ENCODE results near the gene NANOS3.
A peak's percentile ranks its signal among the peaks of the same experiment; 100 is the strongest.

The NANOS3 gene

DNA sequence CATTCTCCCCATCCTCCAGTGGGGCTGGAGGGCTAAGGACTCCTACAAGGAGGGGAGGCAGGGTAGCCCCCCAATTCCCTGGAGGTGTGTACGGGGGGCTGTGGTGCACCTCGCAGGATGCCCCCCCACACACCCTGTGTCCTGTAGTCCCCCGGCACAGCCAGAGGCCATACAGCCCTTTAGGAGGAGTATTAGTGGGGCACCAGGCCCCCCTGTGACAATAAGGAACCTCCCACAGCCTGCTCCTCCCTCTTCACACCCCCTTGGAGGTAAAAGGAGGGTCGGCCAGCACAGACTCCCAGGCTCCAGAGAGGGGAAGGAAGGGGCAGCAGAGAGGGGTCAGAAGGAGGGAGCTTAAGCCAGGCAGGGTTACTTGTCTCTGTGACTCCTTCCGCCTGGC, at the start of gene NANOS3:
NANOS3 (plus strand) TSS at position 301 of the 400 bp plus-strand sequence. CDS start 115 bp downstream, outside the sequence.
- ATAC-seq (no peak), DNase-seq (no peak)
- Mint-ChIP-seq H3K9me3 (no peaks in the 10 kb centered on the region), H3K27ac (peak within 1 kb of the TSS in 1 of 2 donors; percentile 27), H3K27me3 (peaks cover 17% of the 10 kb centered on the region), H3K4me3 (no peak within 1 kb of the TSS), H3K4me1 (peaks cover 41% of the 10 kb centered on the region)

GRCh38 chr19:13827656-13828055, 49.3 kb upstream of the NANOS3 start:
- no peak for ATAC-seq
- Mint-ChIP-seq H3K4me3 (no peak overlapping the region), H3K27ac (no peak overlapping the region), H3K4me1 (peaks cover 14% of the 10 kb centered on the region), H3K27me3 (no peaks in the 10 kb centered on the region), H3K9me3 (no peaks in the 10 kb centered on the region)
- no peak for DNase-seq

GRCh38 chr19:13830114-13830740, 46.7 kb upstream of the NANOS3 start:
- no peak overlapping the region for H3K4me3 Mint-ChIP-seq
- H3K27me3 Mint-ChIP-seq = no peaks in the 10 kb centered on the region
- no peak overlapping the region for H3K27ac Mint-ChIP-seq

GRCh38 chr19:13830741-13831536, 46.0 kb upstream of the NANOS3 start:
- no peak for DNase-seq
- Mint-ChIP-seq H3K27me3 (no peaks in the 10 kb centered on the region), H3K27ac (no peak overlapping the region), H3K9me3 (no peaks in the 10 kb centered on the region), H3K4me3 (peak overlapping the region in 1 of 2 donors; percentile 26), H3K4me1 (peaks cover 44% of the 10 kb centered on the region)
- no peak for ATAC-seq

More at GRCh38 chr19:13830114-13830740, 46.7 kb upstream of the NANOS3 start:
- ATAC-seq = no peak
- DNase-seq = no peak
- peaks cover 40% of the 10 kb centered on the region for H3K4me1 Mint-ChIP-seq
- no peaks in the 10 kb centered on the region for H3K9me3 Mint-ChIP-seq

DNA sequence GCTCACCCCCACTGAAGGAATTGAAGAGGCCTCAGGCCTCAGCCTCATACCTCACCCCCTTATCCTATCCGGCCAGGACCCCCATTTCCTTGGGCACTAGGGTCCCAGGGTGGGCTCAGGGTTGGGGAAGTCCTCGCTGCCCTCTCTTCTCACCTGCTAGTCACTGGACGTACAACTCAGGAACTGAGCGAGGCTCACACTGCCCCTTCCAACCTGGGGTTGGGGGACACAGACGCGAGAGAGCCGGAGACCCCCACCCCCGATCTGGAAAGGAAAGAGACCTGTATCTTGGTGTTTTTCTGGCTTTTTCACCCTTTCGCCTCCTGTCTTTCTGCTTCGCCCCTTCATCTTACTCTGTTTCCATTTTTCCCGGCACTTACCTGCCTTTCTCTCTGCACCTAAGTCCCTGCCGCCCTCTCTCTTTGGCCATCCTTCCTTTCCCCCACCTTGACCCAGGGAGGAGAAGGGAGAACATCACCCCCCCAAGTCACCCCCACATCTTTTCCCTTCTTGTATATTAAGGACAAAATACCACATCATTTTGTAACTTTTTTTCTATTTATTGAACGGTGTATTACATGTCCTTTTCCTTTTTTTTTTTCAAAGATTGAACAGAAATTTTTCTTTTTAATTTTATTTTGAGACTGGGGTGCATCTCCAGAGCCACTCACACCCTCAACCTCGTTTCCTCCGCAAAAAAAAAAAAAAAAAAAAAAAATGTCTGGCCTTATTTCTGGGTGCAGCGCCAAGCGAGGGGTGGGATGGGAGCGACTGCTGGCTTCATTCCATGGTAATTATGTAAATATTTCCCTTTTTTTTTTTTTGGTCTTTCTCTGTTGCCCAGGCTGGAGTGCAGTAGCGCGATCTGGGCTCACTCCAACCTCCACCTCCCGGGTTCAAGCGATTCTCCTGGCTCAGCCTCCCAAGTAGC, 45.1 kb upstream of the NANOS3 start:
- Mint-ChIP-seq H3K27ac (peak overlapping the region; percentile 34 to 68), H3K27me3 (no peaks in the 10 kb centered on the region), H3K9me3 (no peaks in the 10 kb centered on the region), H3K4me1 (peaks cover 53% of the 10 kb centered on the region), H3K4me3 (no peak overlapping the region)
- ATAC-seq (no peak), DNase-seq (no peak)

GRCh38 chr19:13833330-13834243, 43.3 kb upstream of the NANOS3 start:
- no peaks in the 10 kb centered on the region for H3K27me3 Mint-ChIP-seq
- H3K4me3 Mint-ChIP-seq = peak overlapping the region; percentile 75 to 93
- H3K4me1 Mint-ChIP-seq = peaks cover 71% of the 10 kb centered on the region
- DNase-seq (peak; percentile 90 to 93), ATAC-seq (peak; percentile 87)
- peak overlapping the region; percentile 57 to 90 for H3K27ac Mint-ChIP-seq
- no peaks in the 10 kb centered on the region for H3K9me3 Mint-ChIP-seq

- ATAC-seq = no peak
- Mint-ChIP-seq H3K27me3 (no peaks in the 10 kb centered on the region), H3K27ac (peak overlapping the region; percentile 69 to 83), H3K4me3 (peak overlapping the region; percentile 72 to 93), H3K9me3 (no peaks in the 10 kb centered on the region), H3K4me1 (peaks cover 77% of the 10 kb centered on the region)
- DNase-seq = no peak
These were observed 42.5 kb upstream of the NANOS3 start for GRCh38 chr19:13834244-13835069.

DNA sequence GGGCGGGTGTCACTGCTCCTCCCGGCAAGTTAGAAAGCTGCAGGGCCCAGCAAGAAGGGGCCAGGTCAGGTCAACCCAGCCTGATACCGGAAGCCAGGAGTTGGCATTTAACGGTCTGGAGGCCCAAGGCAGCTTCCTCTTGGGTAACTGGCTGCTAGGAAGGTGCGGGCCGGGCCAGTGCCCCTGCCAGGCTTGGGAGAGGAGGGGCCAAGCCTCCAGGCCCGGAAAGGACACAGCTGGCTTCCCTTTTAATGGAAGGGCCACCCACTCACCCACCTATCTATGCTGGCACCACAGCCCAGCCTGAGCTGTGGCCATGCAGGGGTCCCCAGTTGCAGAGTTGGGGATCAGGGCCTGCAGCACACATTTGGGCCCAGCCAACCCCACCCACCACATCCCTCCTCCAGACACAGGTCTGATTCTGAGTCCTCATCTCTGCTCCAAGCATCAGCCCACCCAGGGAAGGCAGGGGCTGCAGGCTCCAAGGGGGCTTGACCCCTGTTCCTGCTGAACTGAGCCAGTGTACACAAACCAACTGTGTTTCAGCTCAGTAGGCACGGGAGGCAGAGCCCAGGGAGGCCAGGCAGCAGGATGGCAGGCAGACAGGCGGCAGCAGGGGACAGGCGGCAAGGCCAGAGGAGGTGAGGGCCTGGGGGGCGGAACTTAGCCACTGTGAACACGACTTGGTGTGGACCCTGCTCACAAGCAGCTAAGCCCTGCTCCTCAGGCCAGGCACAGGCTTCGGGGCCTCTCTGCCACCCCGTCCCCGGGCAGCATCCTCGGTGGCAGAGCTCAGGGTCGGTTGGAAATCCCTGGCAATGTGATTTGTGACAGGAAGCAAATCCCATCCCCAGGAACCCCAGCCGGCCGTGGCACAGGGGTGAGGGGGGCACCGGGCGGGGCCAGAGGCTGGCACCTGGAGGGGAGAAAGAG, 40.9 kb upstream of the NANOS3 start:
- H3K4me3 Mint-ChIP-seq = peak overlapping the region; percentile 85 to 95
- H3K27me3 Mint-ChIP-seq = no peaks in the 10 kb centered on the region
- DNase-seq = no peak
- no peak for ATAC-seq
- H3K4me1 Mint-ChIP-seq = peaks cover 85% of the 10 kb centered on the region
- peak overlapping the region; percentile 12 to 92 for H3K27ac Mint-ChIP-seq
- no peaks in the 10 kb centered on the region for H3K9me3 Mint-ChIP-seq

GRCh38 chr19:13838435-13839129, 38.4 kb upstream of the NANOS3 start:
- no peaks in the 10 kb centered on the region for H3K27me3 Mint-ChIP-seq
- peak overlapping the region; percentile 95 to 97 for H3K4me3 Mint-ChIP-seq
- no peaks in the 10 kb centered on the region for H3K9me3 Mint-ChIP-seq
- peak overlapping the region; percentile 98 to 99 for H3K27ac Mint-ChIP-seq
- ATAC-seq = no peak
- no peak for DNase-seq
- peaks cover 77% of the 10 kb centered on the region for H3K4me1 Mint-ChIP-seq

- peak overlapping the region; percentile 95 to 97 for H3K4me3 Mint-ChIP-seq
- no peaks in the 10 kb centered on the region for H3K27me3 Mint-ChIP-seq
- H3K4me1 Mint-ChIP-seq = peaks cover 77% of the 10 kb centered on the region
- ATAC-seq (peak; percentile 75), DNase-seq (peak; percentile 84 to 93)
- H3K9me3 Mint-ChIP-seq = no peaks in the 10 kb centered on the region
- peak overlapping the region; percentile 98 to 99 for H3K27ac Mint-ChIP-seq
These were observed 37.6 kb upstream of the NANOS3 start for GRCh38 chr19:13839130-13839937.

- Mint-ChIP-seq H3K9me3 (no peaks in the 10 kb centered on the region), H3K4me1 (peaks cover 77% of the 10 kb centered on the region), H3K4me3 (peak overlapping the region; percentile 95 to 97), H3K27me3 (no peaks in the 10 kb centered on the region), H3K27ac (peak overlapping the region; percentile 94 to 99)
- ATAC-seq (peak; percentile 29), DNase-seq (no peak)
These were observed 37.0 kb upstream of the NANOS3 start for GRCh38 chr19:13839938-13840304.
